K562 (cell line): ENCODE data around the gene TBXA2R. TPM values are rescaled to one million over a fixed set of nuclear protein-coding genes. Genes with fewer than 3 reads are reported as not detected.

ENCODE experiments used
- ATAC-seq: fragments of 200-7000 bp; cut with Tn5 transposase; 3 replicates; pipeline ENCODE4 v1.9.1; 2020; ENCODE audit warnings: moderate library complexity
- BruUV-seq: library from RNA; stranded (reverse); fragments of 400-500 nt; replicated peaks from 2 replicates; lab custom pipeline; 2021; lab: Mats Ljungman, UMichigan
- CTCF ChIA-PET: fragments of 300-600 bp; formaldehyde crosslinking; extraction: SDS; loops from one replicate; lab custom pipeline; 2021; ENCODE audit warnings: low intra/inter-chr PET ratio; lab: Yijun Ruan, JAX
- POLR2A ChIA-PET: fragments of 300-600, 350-650 bp; sonication (Branson Sonifier 250); formaldehyde crosslinking; extraction: SDS; loops from one replicate; lab custom pipeline; 2021; ENCODE audit warnings: antibody characterized with exemption, inconsistent platforms; lab: Yijun Ruan, JAX
- DNase-seq, 4 experiments: peaks; one replicate each; pipeline versions ENCODE4 v3.0.0 to v3.0.0-alpha.2; 2011 to 2018; ENCODE audit warnings: low spot score in 3 of 4, mixed read lengths in 3 of 4; ENCODE audit errors: extremely low read depth in 1 of 4
- FAIRE-seq: peaks from 2 replicates; lab custom pipeline; 2011; peaks lifted over from hg19 to GRCh38; lab: Jason Lieb, UNC
- H2AFZ ChIP-seq: 2 replicates; pipeline ENCODE4 v1.6.0; 2011; ENCODE audit warnings: low read depth, low read length, control low read depth, inconsistent platforms
- H3K27ac ChIP-seq: fragments of 200-600 bp; 3 replicates; pipeline ENCODE4 v1.8.0; 2011; ENCODE audit warnings: low read depth, mild to moderate bottlenecking, control low read depth, inconsistent platforms, low read length, moderate library complexity, mixed read lengths; ENCODE audit errors: extremely low read depth
- H3K27me3 ChIP-seq, 2 experiments: fragments of 300-600 bp in 1 of 2; 2 replicates in 1 of 2; 3 replicates in 1 of 2; pipeline versions ENCODE4 v1.6.0 to v1.8.0; 2011; ENCODE audit warnings: inconsistent platforms in 2 of 2, low read length in 2 of 2, mild to moderate bottlenecking in 1 of 2, mixed read lengths in 1 of 2, moderate library complexity in 1 of 2; ENCODE audit not compliant: control insufficient read depth in 2 of 2, insufficient read depth in 2 of 2
- H3K36me3 ChIP-seq: fragments of 300-600 bp; 3 replicates; pipeline ENCODE4 v1.8.0; 2011; ENCODE audit warnings: mild to moderate bottlenecking, low read length, inconsistent platforms; ENCODE audit not compliant: control insufficient read depth, insufficient read depth
- H3K4me1 ChIP-seq, 2 experiments: fragments of 200-600 bp in 1 of 2; replicated peaks in 1 of 2; 2 replicates in 1 of 2; 3 replicates in 1 of 2; pipeline versions ENCODE4 v1.5.1 to v1.8.0; 2011; ENCODE audit warnings: inconsistent platforms in 2 of 2, low read length in 2 of 2, mild to moderate bottlenecking in 1 of 2, mixed read lengths in 1 of 2, moderate library complexity in 1 of 2; ENCODE audit not compliant: control insufficient read depth in 2 of 2, insufficient read depth in 2 of 2
- H3K4me2 ChIP-seq: 2 replicates; pipeline ENCODE4 v1.6.1; 2011; ENCODE audit warnings: low read length, control low read depth, inconsistent platforms, mixed read lengths; ENCODE audit not compliant: insufficient read depth
- H3K4me3 ChIP-seq: fragments of 200-600 bp; sonication (generic), shearing (Covaris generic); 2 replicates; pipeline ENCODE4 v1.5.1; 2016; ENCODE audit warnings: control low read depth, inconsistent platforms
- H3K79me2 ChIP-seq: fragments of 200-600 bp; 3 replicates; pipeline ENCODE4 v1.8.0; 2011; ENCODE audit warnings: low read length, inconsistent platforms; ENCODE audit not compliant: control insufficient read depth, insufficient read depth
- H3K9ac ChIP-seq, 2 experiments: 2 replicates each; pipeline versions ENCODE4 v1.6.0 to v1.6.1; 2011; ENCODE audit warnings: low read depth in 2 of 2, low read length in 2 of 2, control low read depth in 1 of 2, inconsistent platforms in 1 of 2, mild to moderate bottlenecking in 1 of 2, mixed read lengths in 1 of 2; ENCODE audit not compliant: insufficient read depth in 1 of 2
- H3K9me1 ChIP-seq: one replicate; pipeline ENCODE4 v1.6.0; 2011; ENCODE audit warnings: inconsistent platforms, mild to moderate bottlenecking, low read length, moderate library complexity; ENCODE audit not compliant: control insufficient read depth, insufficient read depth
- H3K9me3 ChIP-seq: replicated peaks from 2 replicates; pipeline ENCODE4 v1.5.1; 2011; ENCODE audit warnings: low read depth, low read length, inconsistent platforms; ENCODE audit not compliant: control insufficient read depth, insufficient read depth
- H4K20me1 ChIP-seq: replicated peaks from 2 replicates; pipeline ENCODE4 v1.6.1; 2011; ENCODE audit warnings: low read length, inconsistent platforms, mixed read lengths; ENCODE audit not compliant: control insufficient read depth, insufficient read depth
- EWSR1 ChIP-seq: fragments of 450-650 bp; IDR thresholded peaks from 2 replicates; pipeline ENCODE4 v1.6.1; 2018; ENCODE audit warnings: borderline replicate concordance, mild to moderate bottlenecking, low read depth, moderate library complexity; ENCODE audit not compliant: partially characterized antibody
- FOXO4 ChIP-seq: fragments of 450-650 bp; formaldehyde crosslinking; IDR thresholded peaks from 2 replicates; pipeline ENCODE4 v1.4.0; 2020; ENCODE audit warnings: mild to moderate bottlenecking, moderate library complexity
- ILK ChIP-seq: fragments of 450-650 bp; IDR thresholded peaks from 2 replicates; pipeline ENCODE4 v1.6.1; 2016; ENCODE audit warnings: missing genetic modification characterization, low read depth, mild to moderate bottlenecking, missing compliant biosample characterization, moderate library complexity, borderline replicate concordance
- JUN ChIP-seq, 2 experiments: sonication (generic) in 1 of 2; formaldehyde crosslinking in 1 of 2; IDR thresholded peaks; 2 replicates each; pipeline versions ENCODE4 v1.6.1 to v1.8.0; 2012 to 2022; ENCODE audit warnings: borderline replicate concordance in 2 of 2, mild to moderate bottlenecking in 2 of 2, improper control_type of control experiment in 1 of 2, low read depth in 1 of 2, low read length in 1 of 2, missing genetic modification reagents in 1 of 2
- PBX2 ChIP-seq, 2 experiments: IDR thresholded peaks in 1 of 2; conservative IDR thresholded peaks in 1 of 2; 2 replicates each; pipeline ENCODE4 v1.6.1; 2016; ENCODE audit warnings: low read depth in 2 of 2, mild to moderate bottlenecking in 1 of 2, missing compliant biosample characterization in 1 of 2, missing genetic modification characterization in 1 of 2, moderate library complexity in 1 of 2
- POLR2G ChIP-seq: fragments of 200-400 bp; formaldehyde crosslinking; IDR thresholded peaks from 2 replicates; pipeline ENCODE4 v1.6.1; 2017; ENCODE audit warnings: low read depth, mild to moderate bottlenecking, antibody characterized with exemption, low read length, moderate library complexity
- POLR3G ChIP-seq: IDR thresholded peaks from 2 replicates; pipeline ENCODE4 v1.6.1; 2011; ENCODE audit not compliant: insufficient read length, insufficient replicate concordance; ENCODE audit errors: extremely low read depth
- SAFB ChIP-seq: fragments of 200-400 bp; formaldehyde crosslinking; IDR thresholded peaks from 2 replicates; pipeline ENCODE4 v1.6.1; 2017; ENCODE audit warnings: low read depth, low read length, borderline replicate concordance
- SRSF7 ChIP-seq: fragments of 200-400 bp; formaldehyde crosslinking; optimal IDR thresholded peaks from 2 replicates; pipeline ENCODE3; 2017; ENCODE audit warnings: mild to moderate bottlenecking, low read depth, low read length
- TARDBP ChIP-seq: fragments of 450-650 bp; IDR thresholded peaks from 2 replicates; pipeline ENCODE4 v1.6.1; 2016
- ZNF232 ChIP-seq: sonication (generic); formaldehyde crosslinking; IDR thresholded peaks from 2 replicates; pipeline ENCODE4 v1.8.0; 2022; ENCODE audit warnings: mild to moderate bottlenecking, missing genetic modification reagents
- ZNF280A ChIP-seq: fragments of 450-650 bp; IDR thresholded peaks from 2 replicates; pipeline ENCODE4 v1.6.1; 2018; ENCODE audit warnings: mild to moderate bottlenecking, low read depth; ENCODE audit not compliant: partially characterized antibody
- WGBS: fragments of 100-300 bp; shearing (Covaris generic); methylation state at CpG from one replicate; pipeline ENCODE4 v1.1.6; 2016; ENCODE audit warnings: low coverage, mixed read lengths; ENCODE audit not compliant: insufficient coverage; ENCODE audit errors: missing lambda C conversion rate; 5-methylcytosine and 5-hydroxymethylcytosine counted together
- in situ Hi-C: fragments of 300-500 bp; cut with MboI; formaldehyde crosslinking; loops from 4 replicates; pipeline ENCODE4 v1.15.0; 2018; ENCODE audit warnings: inconsistent platforms, mixed read lengths
- intact Hi-C: fragments of 100-400 bp; cut with micrococcal nuclease; formaldehyde crosslinking; loops from 2 replicates; pipeline ENCODE4 v1.14.2; 2022
- polyA plus RNA-seq, 8 experiments: library from polyadenylated mRNA; depleted of rRNA in 4 of 8; stranded (reverse) in 5 of 8; unstranded in 3 of 8; fragments of >200 nt; fragmentation: Nextera tagmentation in 2 of 8; fragmentation: Illumina TruSeq in 1 of 8; extraction: Ambion mirVana in 2 of 8; extraction: Trizol in 1 of 8; gene quantifications; 2 replicates each; pipeline versions ENCODE4 v1.2.1 to v1.2.3, GENCODE V29; 2011 to 2014; ENCODE audit warnings: inconsistent platforms in 1 of 8, missing spikeins in 1 of 8
- total RNA-seq, 7 experiments: library from RNA; depleted of rRNA in 6 of 7; stranded (reverse); fragments of >200 nt in 6 of 7; fragmentation: Illumina TruSeq in 2 of 7; extraction: Trizol in 2 of 7; gene quantifications; 2 replicates each; pipeline versions ENCODE4 v1.2.1 to v1.2.3, GENCODE V29; 2011 to 2021; ENCODE audit warnings: low replicate concordance in 1 of 7

The TBXA2R gene
- total and polyA plus RNA-seq, 9 of the 15 experiments (the other 6 are each of a cell fraction or from before 2014, with no cell fraction given) = 1.5 to 24.0 (median 2.8) TPM

- CTCF ChIA-PET = no interaction called here
- ATAC-seq = peak; percentile 67
- in situ Hi-C loops = no loop called here
- 12% methylated on average over 11 of the region's 11 CpGs for WGBS
- peak in 2 of 4 experiments; percentile 60 to 80 for DNase-seq
- POLR2A ChIA-PET = interaction anchor here (0.6 to 2.6 kb wide), 5 partner anchors 11 to 27 kb away, joined by 3 to 14 read pairs (median 4); no protein-coding TSS in a partner anchor
- peak overlapping the region; percentile 52 for H3K27ac ChIP-seq
- H3K9me1 ChIP-seq = peaks cover 5% of the 10 kb centered on the region
- intact Hi-C loops = no loop called here
- H3K9me3 ChIP-seq = no peaks in the 10 kb centered on the region
- peak; percentile 99 for FAIRE-seq
- H2AFZ ChIP-seq = no peak overlapping the region
- H4K20me1 ChIP-seq = no peaks in the 10 kb centered on the region; the same call in 1 of the 2 replicates
- H3K4me3 ChIP-seq = no peak overlapping the region
- peaks cover 30 to 56% of the 10 kb centered on the region in 2 experiments for H3K4me1 ChIP-seq
- no TSS peak for BruUV-seq
- H3K36me3 ChIP-seq = peaks cover 26% of the 10 kb centered on the region; the same call in 2 of the 3 replicates
- H3K9ac ChIP-seq = no peak overlapping the region; a peak in 1 of 4 replicates
- peaks cover 2% of the 10 kb centered on the region; the same call in 2 of the 3 replicates for H3K79me2 ChIP-seq
- no peak overlapping the region; the same call in 1 of the 2 replicates for H3K4me2 ChIP-seq
- H3K27me3 ChIP-seq = no peaks in the 10 kb centered on the region
- no peak for TF ChIP-seq TARDBP
- no peak for TF ChIP-seq PBX2 (CRISPR knock-in tag; IDR thresholded peaks at IDR 0.05; ENCODE audit: low read depth)
- TF ChIP-seq PBX2 (tag; conservative IDR thresholded peaks at IDR 0.05; ENCODE audit: low read depth) = peak; percentile 52
- TF ChIP-seq ILK (tag) = no peak
- TF ChIP-seq POLR3G = no peak
- no peak for TF ChIP-seq FOXO4 (CRISPR knock-in tag)
- TF ChIP-seq EWSR1 = no peak
- no peak for TF ChIP-seq SAFB
- no peak for TF ChIP-seq SRSF7
- no peak for TF ChIP-seq POLR2G
- no peak for TF ChIP-seq ZNF232 (CRISPR knock-in tag)
- TF ChIP-seq JUN (IDR thresholded peaks at IDR 0.05; ENCODE audit: borderline replicate concordance, low read depth, low read length) = peak; percentile 87
- peak; percentile 22; the same call in 1 of the 2 replicates for TF ChIP-seq JUN (CRISPR knock-in tag; IDR thresholded peaks at IDR 0.05; ENCODE audit: borderline replicate concordance)
- TF ChIP-seq ZNF280A = no peak
These were observed 26.3 kb downstream of the TBXA2R start for GRCh38 chr19:3580156-3580934.
